Lung (tissue), 12 donors: ENCODE measurements around the gene RHEB. TPM values are rescaled to one million over a fixed set of nuclear protein-coding genes. Genes with fewer than 3 reads are reported as not detected.

Source experiments
- ATAC-seq: fragments of 200-7000 bp; cut with Tn5 transposase; one replicate; pipeline ENCODE4 v1.9.1; 2020; ENCODE audit warnings: moderate number of reproducible peaks; ENCODE audit not compliant: insufficient read depth, low FRiP score
- DNase-seq, 3 donors: peaks; one replicate each; pipeline ENCODE4 v3.0.0-alpha.2; 2013 to 2017
- H3K27ac ChIP-seq, 2 donors: one replicate each; pipeline ENCODE4 v1.5.1; 2013; ENCODE audit warnings: mild to moderate bottlenecking in 2 of 2, moderate library complexity in 2 of 2, control low read depth in 1 of 2, inconsistent platforms in 1 of 2, low read depth in 1 of 2, low read length in 1 of 2
- H3K27me3 ChIP-seq, 3 donors: one replicate each; pipeline ENCODE4 v1.5.1; 2013; ENCODE audit warnings: low read length in 2 of 3; ENCODE audit not compliant: control insufficient read depth in 3 of 3, insufficient read depth in 3 of 3
- H3K36me3 ChIP-seq, 4 donors: one replicate each; pipeline ENCODE4 v1.5.1; 2013; ENCODE audit warnings: low read length in 4 of 4, mild to moderate bottlenecking in 1 of 4, moderate library complexity in 1 of 4; ENCODE audit not compliant: control insufficient read depth in 4 of 4, insufficient read depth in 4 of 4
- H3K4me1 ChIP-seq, 5 donors: one replicate each; pipeline ENCODE4 v1.5.1; 2013; ENCODE audit warnings: low read length in 5 of 5, mild to moderate bottlenecking in 2 of 5, moderate library complexity in 1 of 5; ENCODE audit not compliant: control insufficient read depth in 5 of 5, insufficient read depth in 5 of 5
- H3K4me3 ChIP-seq: one replicate; pipeline ENCODE4 v1.5.1; 2013; ENCODE audit warnings: mild to moderate bottlenecking, control low read depth, moderate library complexity
- H3K9ac ChIP-seq, 2 donors: one replicate each; pipeline ENCODE4 v1.5.1; 2013; ENCODE audit warnings: low read length in 2 of 2, control low read depth in 1 of 2; ENCODE audit not compliant: insufficient read depth in 1 of 2
- H3K9me3 ChIP-seq, 4 donors: one replicate each; pipeline ENCODE4 v1.5.1; 2013; ENCODE audit warnings: low read length in 3 of 4, mild to moderate bottlenecking in 1 of 4, moderate library complexity in 1 of 4; ENCODE audit not compliant: control insufficient read depth in 4 of 4, insufficient read depth in 3 of 4
- WGBS, 2 donors: extraction: QIAGEN DNeasy Blood & Tissue Kit; methylation state at CpG; one replicate each; pipeline ENCODE4 v1.1.7; 2013; 5-methylcytosine and 5-hydroxymethylcytosine counted together
- polyA plus RNA-seq, 2 donors: library from polyadenylated mRNA; stranded (reverse); fragments of 200-250 nt; gene quantifications; one replicate each; pipeline ENCODE4 v1.2.1, GENCODE V29; 2013
- total RNA-seq, 2 donors: library from RNA; depleted of rRNA in 1 of 2; stranded (reverse); fragments of >200 nt in 1 of 2; gene quantifications; one replicate each; pipeline ENCODE4 v1.2.1, GENCODE V29; 2014 to 2021
- TF ChIP-seq, protein P1 (sequence below): IDR thresholded peaks from 2 replicates; pipeline ENCODE4 v1.5.1; 2012; ENCODE audit warnings: mild to moderate bottlenecking; ENCODE audit errors: control extremely low read depth, extremely low read depth
- donor health status: control.
- donor health status: control.
- donor health status: Bipolar disorder and iron deficiency.
- donor health status: healthy.
- donor health status: DM: yes; HTN: yes; CAD: no.

The RHEB gene
- total and polyA plus RNA-seq, 4 donors: 65.6 to 117 (median 83.8) TPM

DNA sequence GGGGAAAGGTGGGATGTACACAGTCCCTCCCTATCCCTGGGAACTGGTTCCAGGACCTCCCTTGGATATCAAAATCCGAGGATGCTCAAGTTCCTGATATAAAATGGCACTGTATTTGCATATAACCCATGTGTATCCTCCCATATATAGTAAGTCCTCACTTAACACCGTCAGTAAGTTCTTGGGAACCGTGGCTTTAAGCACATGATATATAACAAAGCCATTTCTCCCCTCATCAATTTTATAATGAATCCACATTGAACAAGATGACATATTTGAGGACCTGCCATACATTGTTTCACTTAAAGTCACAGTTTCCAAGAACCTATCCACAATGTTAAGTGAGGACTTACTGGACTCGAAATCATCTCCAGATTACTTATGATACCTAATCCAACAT, 85.1 kb downstream of the RHEB start:
- Histone ChIP-seq H3K9me3 (no peaks in the 10 kb centered on the region), H3K36me3 (no peaks in the 10 kb centered on the region), H3K4me1 (peaks cover 0 to 9% (median 1%) of the 10 kb centered on the region in 5 donors), H3K4me3 (no peak overlapping the region), H3K27ac (no peak overlapping the region), H3K9ac (no peak overlapping the region), H3K27me3 (peaks cover 0 to 7% (median 0%) of the 10 kb centered on the region in 3 donors)
- ATAC-seq: no peak
- DNase-seq: no peak
- 88 to 93% methylated on average over 4 of the region's 4 CpGs for WGBS, 2 donors
- TF ChIP-seq, protein P1, sequence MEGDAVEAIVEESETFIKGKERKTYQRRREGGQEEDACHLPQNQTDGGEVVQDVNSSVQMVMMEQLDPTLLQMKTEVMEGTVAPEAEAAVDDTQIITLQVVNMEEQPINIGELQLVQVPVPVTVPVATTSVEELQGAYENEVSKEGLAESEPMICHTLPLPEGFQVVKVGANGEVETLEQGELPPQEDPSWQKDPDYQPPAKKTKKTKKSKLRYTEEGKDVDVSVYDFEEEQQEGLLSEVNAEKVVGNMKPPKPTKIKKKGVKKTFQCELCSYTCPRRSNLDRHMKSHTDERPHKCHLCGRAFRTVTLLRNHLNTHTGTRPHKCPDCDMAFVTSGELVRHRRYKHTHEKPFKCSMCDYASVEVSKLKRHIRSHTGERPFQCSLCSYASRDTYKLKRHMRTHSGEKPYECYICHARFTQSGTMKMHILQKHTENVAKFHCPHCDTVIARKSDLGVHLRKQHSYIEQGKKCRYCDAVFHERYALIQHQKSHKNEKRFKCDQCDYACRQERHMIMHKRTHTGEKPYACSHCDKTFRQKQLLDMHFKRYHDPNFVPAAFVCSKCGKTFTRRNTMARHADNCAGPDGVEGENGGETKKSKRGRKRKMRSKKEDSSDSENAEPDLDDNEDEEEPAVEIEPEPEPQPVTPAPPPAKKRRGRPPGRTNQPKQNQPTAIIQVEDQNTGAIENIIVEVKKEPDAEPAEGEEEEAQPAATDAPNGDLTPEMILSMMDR: no peak

DNA sequence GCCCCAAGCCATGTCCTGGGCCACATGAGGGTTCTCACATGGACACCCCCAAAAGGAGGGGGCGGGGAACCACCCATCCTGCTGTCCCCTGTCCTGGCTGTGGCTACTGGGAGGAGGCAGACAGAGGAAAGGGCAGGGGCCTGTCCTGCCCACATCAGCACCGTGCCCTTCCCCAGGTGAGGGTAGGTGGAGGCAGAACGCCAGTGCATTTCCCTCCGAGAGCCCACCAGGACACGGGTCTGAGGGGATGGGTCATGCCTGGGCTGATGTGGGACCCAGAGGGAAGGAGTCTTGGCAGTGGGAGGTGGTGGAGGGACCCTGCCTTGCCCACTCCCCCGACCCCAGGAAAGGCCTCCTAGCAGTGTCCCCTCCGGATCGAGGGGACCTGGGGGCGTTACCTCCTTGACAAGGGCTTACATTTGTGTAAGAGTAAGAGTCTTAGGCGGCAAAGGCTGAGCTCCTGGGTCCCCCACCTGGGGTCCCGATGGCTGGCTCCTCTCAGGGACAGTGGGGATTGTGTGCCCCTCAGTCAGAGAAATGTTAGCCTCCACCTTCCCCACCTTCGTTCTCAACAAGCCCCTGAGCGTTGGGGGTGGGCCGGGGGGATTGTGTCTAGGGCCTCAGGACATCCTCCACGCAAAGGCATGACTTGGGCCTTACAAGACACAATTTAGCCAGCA, 85.8 kb downstream of the RHEB start:
- DNase-seq (no peak), ATAC-seq (no peak)
- H3K9me3 ChIP-seq: no peaks in the 10 kb centered on the region
- no peaks in the 10 kb centered on the region for H3K36me3 ChIP-seq
- no peak overlapping the region for H3K9ac ChIP-seq
- TF ChIP-seq, protein P1: no peak
- no peak overlapping the region for H3K4me3 ChIP-seq
- 90 to 95% methylated on average over 15 of the region's 15 CpGs for WGBS, 2 donors
- H3K4me1 ChIP-seq: peaks cover 0 to 12% (median 6%) of the 10 kb centered on the region in 5 donors
- peaks cover 0 to 3% (median 0%) of the 10 kb centered on the region in 3 donors for H3K27me3 ChIP-seq
- no peak overlapping the region for H3K27ac ChIP-seq

DNA sequence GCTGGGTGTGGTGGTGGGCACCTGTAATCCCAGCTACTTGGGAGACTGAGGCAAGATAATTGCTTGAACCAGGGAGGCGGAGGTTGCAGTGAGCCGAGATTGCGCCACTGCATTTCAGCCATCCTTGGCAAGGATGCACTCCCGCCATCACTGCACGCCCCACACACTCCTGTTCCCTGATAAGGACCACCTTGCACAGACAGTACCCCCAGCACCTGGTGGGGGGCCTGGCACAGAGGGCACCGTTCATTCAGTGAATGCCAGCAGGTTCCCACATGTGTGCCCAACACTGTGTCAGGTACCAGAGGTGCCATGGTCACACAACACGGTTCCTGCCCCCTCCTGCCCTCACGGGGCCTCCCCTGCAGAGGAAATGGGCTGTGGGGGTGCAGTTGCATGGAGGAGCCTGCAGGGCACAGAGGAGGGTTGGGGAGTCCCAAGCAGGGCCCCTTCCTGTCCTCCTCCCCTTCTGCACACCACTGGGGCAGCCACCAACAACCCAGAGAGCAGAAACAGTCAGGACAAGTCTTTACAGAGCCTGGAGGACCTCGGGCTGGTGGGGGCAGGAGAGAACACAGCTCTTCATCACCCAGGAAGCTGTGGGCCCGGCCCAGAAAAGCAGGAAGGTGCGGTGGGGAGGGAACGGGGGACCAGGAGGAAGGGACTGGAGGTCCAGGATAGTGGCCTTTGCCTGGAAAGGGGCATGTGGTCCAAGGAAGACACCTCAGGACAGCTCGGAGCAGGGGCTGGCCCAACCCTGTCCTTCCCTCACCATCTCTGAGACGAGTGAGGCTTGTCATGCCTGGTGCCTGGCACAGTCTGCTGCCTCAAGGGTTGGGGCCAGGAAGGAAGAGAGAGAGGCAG, 86.8 kb downstream of the RHEB start:
- TF ChIP-seq, protein P1: no peak
- no peak overlapping the region for H3K27ac ChIP-seq
- H3K9me3 ChIP-seq: no peaks in the 10 kb centered on the region
- ATAC-seq (no peak), DNase-seq (no peak)
- H3K4me1 ChIP-seq: peaks cover 0 to 22% (median 14%) of the 10 kb centered on the region in 5 donors
- H3K36me3 ChIP-seq: no peaks in the 10 kb centered on the region
- 58 to 67% methylated on average over 14 of the region's 14 CpGs for WGBS, 2 donors
- no peak overlapping the region for H3K9ac ChIP-seq
- H3K4me3 ChIP-seq: no peak overlapping the region
- no peaks in the 10 kb centered on the region for H3K27me3 ChIP-seq
